Loucy (cell line): ENCODE data around the gene UPK1A.
A peak's percentile ranks its signal among the peaks of the same experiment; 100 is the strongest.

Experiments used
- H2AFZ ChIP-seq: fragments of 200-600 bp; sonication (generic); 2 replicates; pipeline ENCODE4 v1.6.0; 2016; ENCODE audit warnings: antibody characterized with exemption, mild to moderate bottlenecking, low read length, moderate library complexity
- H3F3A ChIP-seq: fragments of 200-600 bp; 2 replicates; pipeline ENCODE4 v1.6.0; 2016; ENCODE audit warnings: antibody characterized with exemption, low read depth, mild to moderate bottlenecking
- H3K27me3 ChIP-seq: fragments of 200-600 bp; sonication (generic); 2 replicates; pipeline ENCODE4 v1.6.1; 2014; ENCODE audit warnings: low read length, mild to moderate bottlenecking; ENCODE audit not compliant: insufficient read depth, poor library complexity, severe bottlenecking
- H3K36me3 ChIP-seq: fragments of 200-600 bp; sonication (generic); 2 replicates; pipeline ENCODE4 v1.6.1; 2016; ENCODE audit warnings: low read length; ENCODE audit not compliant: insufficient read depth
- H3K4me1 ChIP-seq: fragments of 200-600 bp; sonication (generic); 2 replicates; pipeline ENCODE4 v1.5.1; 2014; ENCODE audit warnings: low read length, mild to moderate bottlenecking; ENCODE audit not compliant: insufficient read depth, poor library complexity, severe bottlenecking
- H3K4me2 ChIP-seq: fragments of 200-600 bp; sonication (generic); 2 replicates; pipeline ENCODE4 v1.6.0; 2014; ENCODE audit warnings: antibody characterized with exemption, low read length, low read depth, mild to moderate bottlenecking; ENCODE audit not compliant: poor library complexity, severe bottlenecking
- H3K4me3 ChIP-seq: fragments of 200-600 bp; sonication (generic); 2 replicates; pipeline ENCODE4 v1.5.1; 2014; ENCODE audit warnings: low read length, mild to moderate bottlenecking, mixed read lengths; ENCODE audit not compliant: poor library complexity, severe bottlenecking
- H3K79me2 ChIP-seq: fragments of 200-600 bp; sonication (generic); 2 replicates; pipeline ENCODE4 v1.6.1; 2014; ENCODE audit warnings: low read length; ENCODE audit not compliant: insufficient read depth
- H3K9ac ChIP-seq: fragments of 200-600 bp; sonication (generic); 2 replicates; pipeline ENCODE4 v1.6.0; 2014; ENCODE audit warnings: mild to moderate bottlenecking, low read depth, low read length, moderate library complexity; ENCODE audit not compliant: poor library complexity, severe bottlenecking
- H3K9me2 ChIP-seq: fragments of 200-600 bp; sonication (generic); replicated peaks from 2 replicates; pipeline ENCODE4 v1.6.1; 2016; ENCODE audit warnings: low read depth, low read length, mixed read lengths
- H3K9me3 ChIP-seq: fragments of 200-600 bp; sonication (generic); 2 replicates; pipeline ENCODE4 v1.6.1; 2014; ENCODE audit warnings: mild to moderate bottlenecking, antibody characterized with exemption, low read length, low read depth; ENCODE audit not compliant: insufficient read depth
- H4K20me1 ChIP-seq: fragments of 200-600 bp; sonication (generic); 2 replicates; pipeline ENCODE4 v1.6.0; 2014; ENCODE audit warnings: antibody characterized with exemption, low read length, mild to moderate bottlenecking; ENCODE audit not compliant: insufficient read depth, poor library complexity, severe bottlenecking
- EZH2phosphoT487 ChIP-seq: fragments of 200-600 bp; IDR thresholded peaks from 2 replicates; pipeline ENCODE4 v1.6.1; 2018; ENCODE audit warnings: antibody characterized with exemption, mild to moderate bottlenecking, moderate library complexity, borderline replicate concordance
- TF ChIP-seq, protein P1 (sequence below): fragments of 200-600 bp; sonication (generic); conservative IDR thresholded peaks from 2 replicates; pipeline ENCODE4 v1.5.1; 2014; ENCODE audit warnings: mild to moderate bottlenecking, antibody characterized with exemption, low read length

UPK1A gene

DNA sequence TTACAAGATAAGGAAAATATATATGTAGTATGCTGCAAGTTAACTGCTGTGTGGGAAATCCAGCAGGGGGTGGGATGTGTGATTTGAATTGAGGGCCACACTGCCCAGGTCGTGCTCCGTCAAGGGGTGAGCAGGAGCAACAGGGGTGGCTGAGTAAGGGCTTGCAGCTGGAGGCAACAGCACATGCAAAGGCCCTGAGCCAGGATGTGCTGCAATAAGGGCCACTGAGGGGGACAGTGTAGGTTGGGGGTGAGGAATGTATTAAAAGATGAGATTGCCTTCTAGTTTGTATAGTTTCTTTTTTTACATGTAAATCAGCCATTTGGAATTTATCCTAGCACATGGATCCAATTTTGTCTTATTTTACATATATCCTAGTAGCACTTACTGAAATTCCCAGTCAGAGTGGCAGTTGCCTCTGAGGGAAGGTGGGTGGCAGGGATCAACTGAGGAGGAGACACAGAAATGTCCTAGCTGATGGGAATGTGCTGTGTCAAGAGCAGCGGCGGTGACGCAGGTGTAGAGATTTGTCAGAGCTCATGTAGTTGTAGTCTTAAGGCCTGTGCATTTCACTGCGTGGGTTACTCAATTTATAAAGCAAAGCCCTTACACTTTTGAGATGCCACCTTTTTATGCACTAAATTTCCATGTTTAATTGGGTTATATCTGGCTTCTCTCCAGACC is 42.8 kb upstream of the UPK1A start:
- H4K20me1 ChIP-seq = no peaks in the 10 kb centered on the region
- no peaks in the 10 kb centered on the region for H3K9me3 ChIP-seq
- H3K27me3 ChIP-seq = no peaks in the 10 kb centered on the region
- no peak for TF ChIP-seq EZH2phosphoT487
- TF ChIP-seq, protein P1, sequence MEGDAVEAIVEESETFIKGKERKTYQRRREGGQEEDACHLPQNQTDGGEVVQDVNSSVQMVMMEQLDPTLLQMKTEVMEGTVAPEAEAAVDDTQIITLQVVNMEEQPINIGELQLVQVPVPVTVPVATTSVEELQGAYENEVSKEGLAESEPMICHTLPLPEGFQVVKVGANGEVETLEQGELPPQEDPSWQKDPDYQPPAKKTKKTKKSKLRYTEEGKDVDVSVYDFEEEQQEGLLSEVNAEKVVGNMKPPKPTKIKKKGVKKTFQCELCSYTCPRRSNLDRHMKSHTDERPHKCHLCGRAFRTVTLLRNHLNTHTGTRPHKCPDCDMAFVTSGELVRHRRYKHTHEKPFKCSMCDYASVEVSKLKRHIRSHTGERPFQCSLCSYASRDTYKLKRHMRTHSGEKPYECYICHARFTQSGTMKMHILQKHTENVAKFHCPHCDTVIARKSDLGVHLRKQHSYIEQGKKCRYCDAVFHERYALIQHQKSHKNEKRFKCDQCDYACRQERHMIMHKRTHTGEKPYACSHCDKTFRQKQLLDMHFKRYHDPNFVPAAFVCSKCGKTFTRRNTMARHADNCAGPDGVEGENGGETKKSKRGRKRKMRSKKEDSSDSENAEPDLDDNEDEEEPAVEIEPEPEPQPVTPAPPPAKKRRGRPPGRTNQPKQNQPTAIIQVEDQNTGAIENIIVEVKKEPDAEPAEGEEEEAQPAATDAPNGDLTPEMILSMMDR = no peak
- H3K79me2 ChIP-seq = no peaks in the 10 kb centered on the region
- H3F3A ChIP-seq = no peaks in the 10 kb centered on the region; the same call in 1 of the 2 replicates
- no peak overlapping the region for H3K9ac ChIP-seq
- H3K4me3 ChIP-seq = no peak overlapping the region
- no peaks in the 10 kb centered on the region for H3K9me2 ChIP-seq
- H3K4me2 ChIP-seq = no peak overlapping the region
- H2AFZ ChIP-seq = no peak overlapping the region
- H3K4me1 ChIP-seq = peaks cover 8% of the 10 kb centered on the region
- H3K36me3 ChIP-seq = no peaks in the 10 kb centered on the region

DNA sequence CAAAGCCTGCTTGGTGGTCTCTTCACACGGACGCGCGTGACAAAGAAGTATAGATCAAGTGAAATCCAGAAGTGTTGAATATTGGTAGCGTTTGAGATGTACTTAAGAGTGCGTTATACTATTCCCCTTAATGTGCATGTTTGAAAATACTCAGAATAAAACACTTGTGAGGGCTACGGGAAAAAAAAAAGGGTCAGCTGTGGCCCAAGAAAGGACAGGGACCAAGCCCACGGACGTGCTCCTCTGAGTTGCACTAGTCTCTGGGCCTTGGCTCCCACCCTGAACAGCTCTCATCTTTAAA is 38.1 kb upstream of the UPK1A start:
- H3F3A ChIP-seq = no peaks in the 10 kb centered on the region; the same call in 1 of the 2 replicates
- peak overlapping the region; percentile 95 for H3K4me3 ChIP-seq
- peak overlapping the region; percentile 80 for H3K4me2 ChIP-seq
- H2AFZ ChIP-seq = peak overlapping the region; percentile 83
- H3K4me1 ChIP-seq = peaks cover 13% of the 10 kb centered on the region
- peak overlapping the region; percentile 80 for H3K9ac ChIP-seq
- no peaks in the 10 kb centered on the region for H3K9me3 ChIP-seq
- peaks cover 5% of the 10 kb centered on the region for H4K20me1 ChIP-seq
- H3K36me3 ChIP-seq = peaks cover 20% of the 10 kb centered on the region; the same call in 1 of the 2 replicates
- no peaks in the 10 kb centered on the region for H3K9me2 ChIP-seq
- TF ChIP-seq EZH2phosphoT487 = no peak
- TF ChIP-seq, protein P1 = no peak
- peaks cover 15% of the 10 kb centered on the region for H3K79me2 ChIP-seq
- no peaks in the 10 kb centered on the region for H3K27me3 ChIP-seq

DNA sequence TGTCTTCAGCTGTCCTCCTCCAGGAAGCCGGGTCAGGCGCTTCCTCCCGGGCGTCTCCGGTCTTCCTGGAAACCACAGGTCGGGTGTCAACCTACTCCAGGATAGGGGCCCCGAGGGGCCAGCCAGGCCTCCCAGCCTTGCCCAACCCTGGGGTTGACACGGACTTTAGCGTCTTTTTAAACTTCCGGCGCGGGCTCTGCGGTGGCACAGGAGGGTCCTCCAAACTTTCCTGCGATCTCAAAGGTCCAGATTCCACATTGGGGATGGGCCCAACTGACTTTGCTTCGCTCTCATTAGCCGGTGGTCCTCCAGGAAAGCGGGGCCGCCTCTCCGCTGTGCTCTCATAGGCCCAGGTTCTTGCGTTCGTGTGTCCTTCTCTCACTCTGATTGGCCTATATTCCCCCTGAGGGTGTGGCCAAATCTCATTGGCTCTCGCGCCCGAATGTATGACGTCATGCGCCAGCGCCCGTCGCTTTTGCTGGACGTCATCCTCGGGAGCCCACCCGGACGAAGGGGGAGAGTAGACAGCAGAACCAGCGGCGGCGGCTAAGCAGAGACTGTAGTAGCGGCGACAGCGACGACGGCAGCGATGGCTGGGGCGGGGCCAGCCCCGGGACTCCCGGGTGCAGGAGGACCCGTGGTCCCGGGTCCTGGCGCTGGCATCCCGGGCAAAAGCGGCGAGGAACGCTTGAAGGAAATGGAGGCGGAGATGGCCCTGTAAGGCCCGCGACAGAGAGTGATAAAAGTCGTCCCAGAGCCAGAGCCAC is 37.6 kb upstream of the UPK1A start, which contains the start of gene RBM42:
RBM42 (plus strand) TSS at position 472 of the 767 bp plus-strand sequence; CDS start at position 590, 118 bp downstream.
- Histone ChIP-seq H3K27me3 (no peaks in the 10 kb centered on the region), H3K9ac (peak within 1 kb of the TSS; percentile 92), H3K4me3 (peak within 1 kb of the TSS; percentile 95), H4K20me1 (peaks cover 5% of the 10 kb centered on the region), H3K9me3 (no peaks in the 10 kb centered on the region), H3K4me2 (peak within 1 kb of the TSS; percentile 100), H3K36me3 (peaks cover 25% of the 10 kb centered on the region; the same call in 1 of the 2 replicates), H3K4me1 (peaks cover 13% of the 10 kb centered on the region), H3F3A (no peaks in the 10 kb centered on the region; the same call in 1 of the 2 replicates), H3K9me2 (no peaks in the 10 kb centered on the region), H3K79me2 (peaks cover 15% of the 10 kb centered on the region), H2AFZ (peak within 1 kb of the TSS; percentile 83)
- no peak for TF ChIP-seq EZH2phosphoT487
- TF ChIP-seq, protein P1 = no peak
